HG03196 (cell line): Measurements from ENCODE around the gene AOX1.
"Not testable (repeated sequence)": the region's sequence is repeated elsewhere in the genome, so short reads cannot be mapped to it uniquely, and the experiment has no call there.

Experiments used
- ATAC-seq: cut with Tn5 transposase; IDR thresholded peaks from one replicate; pipeline ENCODE4 v1.9.1; 2021; ENCODE audit not compliant: unreplicated experiment

The AOX1 gene

GRCh38 chr2:200625282-200625681, 39.5 kb downstream of the AOX1 start:
- ATAC-seq, result no peak

GRCh38 chr2:200625958-200626363, 40.1 kb downstream of the AOX1 start:
- ATAC-seq, result no peak

- no peak for ATAC-seq
These were observed 41.4 kb downstream of the AOX1 start for GRCh38 chr2:200627110-200627770.

- ATAC-seq, result not testable (repeated sequence)
These were observed 42.6 kb downstream of the AOX1 start for GRCh38 chr2:200628461-200628860.

GRCh38 chr2:200631287-200631686, 45.5 kb downstream of the AOX1 start:
- no peak for ATAC-seq

GRCh38 chr2:200634231-200634964, 48.6 kb downstream of the AOX1 start:
- no peak for ATAC-seq

- ATAC-seq, result no peak
These were observed 49.4 kb downstream of the AOX1 start for GRCh38 chr2:200635251-200635650.

- ATAC-seq, result no peak
These were observed 52.1 kb downstream of the AOX1 start for GRCh38 chr2:200637901-200638300.

- ATAC-seq, result no peak
These were observed 54.4 kb downstream of the AOX1 start for GRCh38 chr2:200640176-200640575.

GRCh38 chr2:200640901-200641300, 55.1 kb downstream of the AOX1 start:
- ATAC-seq, result no peak

GRCh38 chr2:200648518-200649281, 62.9 kb downstream of the AOX1 start:
- not testable (repeated sequence) for ATAC-seq

GRCh38 chr2:200649724-200650123, 63.9 kb downstream of the AOX1 start:
- no peak for ATAC-seq

GRCh38 chr2:200650195-200650594, 64.4 kb downstream of the AOX1 start:
- no peak for ATAC-seq

- ATAC-seq, result no peak
These were observed 66.3 kb downstream of the AOX1 start for GRCh38 chr2:200652158-200652557.

- ATAC-seq, result no peak
These were observed 67.2 kb downstream of the AOX1 start for GRCh38 chr2:200653021-200653420.

GRCh38 chr2:200654823-200655222, 69.0 kb downstream of the AOX1 start:
- ATAC-seq, result no peak

- no peak for ATAC-seq
These were observed 70.2 kb downstream of the AOX1 start for GRCh38 chr2:200655918-200656580.

GRCh38 chr2:200658278-200658864, 72.6 kb downstream of the AOX1 start:
- ATAC-seq, result no peak

GRCh38 chr2:200659410-200659809, 73.6 kb downstream of the AOX1 start:
- no peak for ATAC-seq

GRCh38 chr2:200661477-200661876, 75.7 kb downstream of the AOX1 start:
- ATAC-seq, result no peak

- ATAC-seq, result no peak
These were observed 76.9 kb downstream of the AOX1 start for GRCh38 chr2:200662727-200663126.
